SKM-1 (cell line): ENCODE results near the gene SPECC1.
A peak's percentile ranks its signal among the peaks of the same experiment; 100 is the strongest.
"Not testable (repeated sequence)": the region's sequence is repeated elsewhere in the genome, so short reads cannot be mapped to it uniquely, and the experiment has no call there.

ENCODE experiments used
- DNase-seq: peaks from one replicate; lab custom pipeline; 2025; ENCODE audit not compliant: unreplicated experiment; lab: John Stamatoyannopoulos, UW

SPECC1 gene

GRCh38 chr17:20071824-20072691 lies 62.9 kb downstream of the SPECC1 start:
- no peak for DNase-seq

GRCh38 chr17:20072692-20072992 lies 63.5 kb downstream of the SPECC1 start:
- DNase-seq = no peak

GRCh38 chr17:20073055-20073979 lies 64.2 kb downstream of the SPECC1 start:
- peak; percentile 93 for DNase-seq

GRCh38 chr17:20074001-20074400 lies 64.8 kb downstream of the SPECC1 start:
- DNase-seq = no peak

- peak; percentile 6 for DNase-seq
Observed at GRCh38 chr17:20074489-20074888, 65.3 kb downstream of the SPECC1 start.

- DNase-seq = not testable (repeated sequence)
Observed at GRCh38 chr17:20076137-20076536, 67.0 kb downstream of the SPECC1 start.

GRCh38 chr17:20077978-20078685 lies 69.0 kb downstream of the SPECC1 start:
- DNase-seq = no peak

GRCh38 chr17:20080513-20080912 lies 71.4 kb downstream of the SPECC1 start:
- no peak for DNase-seq

- DNase-seq = no peak
Observed at GRCh38 chr17:20083156-20083859, 74.1 kb downstream of the SPECC1 start.

- DNase-seq = no peak
Observed at GRCh38 chr17:20084621-20085282, 75.6 kb downstream of the SPECC1 start.

GRCh38 chr17:20085283-20085845 lies 76.2 kb downstream of the SPECC1 start:
- DNase-seq = no peak

GRCh38 chr17:20086416-20087076 lies 77.4 kb downstream of the SPECC1 start:
- no peak for DNase-seq

GRCh38 chr17:20087538-20088250 lies 78.5 kb downstream of the SPECC1 start:
- no peak for DNase-seq

- peak; percentile 2 for DNase-seq
Observed at GRCh38 chr17:20089756-20090547, 80.8 kb downstream of the SPECC1 start.

GRCh38 chr17:20091174-20092029 lies 82.2 kb downstream of the SPECC1 start:
- no peak for DNase-seq

GRCh38 chr17:20092261-20092867 lies 83.2 kb downstream of the SPECC1 start:
- DNase-seq = no peak
